Smooth muscle cell (in vitro differentiated cells): ENCODE results near the gene BOD1L1. TPM values are rescaled to one million over a fixed set of nuclear protein-coding genes. Genes with fewer than 3 reads are reported as not detected.
"Not testable (repeated sequence)": the region's sequence is repeated elsewhere in the genome, so short reads cannot be mapped to it uniquely, and the experiment has no call there.

Experiments used
- DNase-seq: peaks from one replicate; lab custom pipeline; 2025; ENCODE audit not compliant: unreplicated experiment; lab: John Stamatoyannopoulos, UW
- H2AFZ ChIP-seq: fragments of 200-600 bp; sonication (generic); 2 replicates; pipeline ENCODE4 v1.6.0; 2016; ENCODE audit warnings: antibody characterized with exemption, low read depth, mild to moderate bottlenecking
- H3F3A ChIP-seq: fragments of 200-600 bp; sonication (generic); 2 replicates; pipeline ENCODE4 v1.6.0; 2017; ENCODE audit warnings: antibody characterized with exemption, low read depth
- H3K27ac ChIP-seq: fragments of 200-600 bp; sonication (generic); 2 replicates; pipeline ENCODE4 v1.5.1; 2016; ENCODE audit warnings: low read depth, mild to moderate bottlenecking
- H3K27me3 ChIP-seq: fragments of 200-600 bp; sonication (generic); 2 replicates; pipeline ENCODE4 v1.6.1; 2016; ENCODE audit warnings: low read depth, mild to moderate bottlenecking
- H3K36me3 ChIP-seq: fragments of 200-600 bp; sonication (generic); 2 replicates; pipeline ENCODE4 v1.5.1; 2016; ENCODE audit warnings: low read depth
- H3K4me1 ChIP-seq: fragments of 200-600 bp; sonication (generic); 2 replicates; pipeline ENCODE4 v1.5.1; 2016; ENCODE audit warnings: low read depth
- H3K4me2 ChIP-seq: fragments of 200-600 bp; sonication (generic); 2 replicates; pipeline ENCODE4 v1.6.0; 2016; ENCODE audit warnings: mild to moderate bottlenecking
- H3K4me3 ChIP-seq: fragments of 200-600 bp; sonication (generic); 2 replicates; pipeline ENCODE4 v1.5.1; 2016; ENCODE audit warnings: mild to moderate bottlenecking
- H3K79me2 ChIP-seq: fragments of 200-600 bp; sonication (generic); 2 replicates; pipeline ENCODE4 v1.6.0; 2016; ENCODE audit warnings: low read depth, mild to moderate bottlenecking
- H3K9ac ChIP-seq: fragments of 200-600 bp; sonication (generic); 2 replicates; pipeline ENCODE4 v1.6.0; 2016; ENCODE audit warnings: low read depth
- H3K9me3 ChIP-seq: fragments of 200-600 bp; sonication (generic); replicated peaks from 2 replicates; pipeline ENCODE4 v1.5.1; 2016; ENCODE audit warnings: low read depth
- H4K20me1 ChIP-seq: fragments of 200-600 bp; sonication (generic); 2 replicates; pipeline ENCODE4 v1.6.0; 2016; ENCODE audit warnings: low read depth
- CTCF ChIP-seq: fragments of 200-600 bp; sonication (generic); IDR thresholded peaks from 2 replicates; pipeline ENCODE4 v1.5.1; 2017; ENCODE audit warnings: borderline replicate concordance, mild to moderate bottlenecking, antibody characterized with exemption; ENCODE audit not compliant: insufficient read depth, poor library complexity, severe bottlenecking
- WGBS: methylation state at CpG from one replicate; pipeline ENCODE4 v1.1.7; 2016; ENCODE audit warnings: low lambda C conversion rate; 5-methylcytosine and 5-hydroxymethylcytosine counted together
- polyA plus RNA-seq: library from polyadenylated mRNA; unstranded; fragments of >200 nt; fragmentation: Nextera tagmentation; extraction: Ambion mirVana; gene quantifications from 2 replicates; pipeline ENCODE4 v1.2.1, GENCODE V29; 2016
- total RNA-seq: library from RNA; depleted of rRNA; stranded (reverse); fragments of >200 nt; gene quantifications from 2 replicates; pipeline ENCODE4 v1.2.3, GENCODE V29; 2014

BOD1L1 gene
- total and polyA plus RNA-seq, 2 experiments from 2014 or later = 9.8 to 30.9 TPM

DNA sequence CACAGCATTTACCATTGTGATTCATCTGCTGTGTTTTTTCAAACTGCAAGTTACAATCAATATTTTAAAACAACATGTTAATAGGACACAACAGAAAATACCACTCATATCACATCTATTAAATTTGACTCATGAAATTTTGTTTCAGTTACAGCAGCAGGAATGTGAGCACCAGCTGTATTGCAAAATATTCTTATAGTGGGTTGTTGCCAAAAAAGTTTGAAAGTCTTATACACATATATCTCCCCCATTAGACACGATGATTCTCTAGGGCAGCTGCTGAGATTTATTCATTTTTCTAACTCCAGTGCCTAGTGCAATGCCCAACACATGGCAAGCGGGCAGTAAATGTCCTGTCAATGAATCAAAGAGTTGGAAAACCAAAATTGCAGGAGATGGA is 56.6 kb downstream of the BOD1L1 start:
- DNase-seq = no peak
- H3K4me1 ChIP-seq = no peaks in the 10 kb centered on the region
- no peak overlapping the region for H3K4me3 ChIP-seq
- H3K9me3 ChIP-seq = no peaks in the 10 kb centered on the region
- no peaks in the 10 kb centered on the region for H4K20me1 ChIP-seq
- 100% methylated on average over 2 of the region's 2 CpGs for WGBS
- H3K27me3 ChIP-seq = no peaks in the 10 kb centered on the region
- peaks cover 9% of the 10 kb centered on the region for H3F3A ChIP-seq
- no peak overlapping the region for H3K4me2 ChIP-seq
- TF ChIP-seq CTCF = no peak
- no peak overlapping the region for H2AFZ ChIP-seq
- H3K9ac ChIP-seq = no peak overlapping the region
- H3K36me3 ChIP-seq = peaks cover 22% of the 10 kb centered on the region
- no peaks in the 10 kb centered on the region for H3K79me2 ChIP-seq
- H3K27ac ChIP-seq = no peak overlapping the region

DNA sequence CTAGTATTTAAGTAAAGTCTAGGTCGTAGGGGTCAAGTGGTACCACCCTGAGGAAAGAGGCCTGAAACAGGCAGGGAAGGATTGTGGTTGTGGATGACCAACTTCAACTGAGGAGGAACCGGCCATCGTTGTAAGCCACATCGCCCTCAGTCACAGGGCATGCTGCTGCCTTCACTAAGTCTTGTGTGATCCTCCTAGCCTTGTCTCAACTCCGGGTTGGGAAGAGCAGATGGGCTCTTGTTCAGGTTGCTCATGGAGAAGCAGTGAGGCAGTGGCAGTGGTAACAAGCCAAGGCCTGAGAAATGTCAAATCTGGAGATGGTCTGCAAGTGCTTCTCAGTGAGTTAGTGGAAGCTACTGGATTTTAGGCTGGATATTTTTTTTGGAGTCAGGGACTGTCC is 60.4 kb downstream of the BOD1L1 start:
- no peak overlapping the region for H3K4me3 ChIP-seq
- H3K4me2 ChIP-seq = no peak overlapping the region
- peaks cover 9% of the 10 kb centered on the region for H3F3A ChIP-seq
- no peaks in the 10 kb centered on the region for H4K20me1 ChIP-seq
- H3K9ac ChIP-seq = no peak overlapping the region
- no peaks in the 10 kb centered on the region for H3K79me2 ChIP-seq
- H3K4me1 ChIP-seq = no peaks in the 10 kb centered on the region
- H3K27ac ChIP-seq = no peak overlapping the region
- H3K9me3 ChIP-seq = no peaks in the 10 kb centered on the region
- TF ChIP-seq CTCF = no peak
- WGBS = 100% methylated on average over 5 of the region's 5 CpGs
- no peaks in the 10 kb centered on the region for H3K27me3 ChIP-seq
- H2AFZ ChIP-seq = no peak overlapping the region
- DNase-seq = no peak
- peaks cover 16% of the 10 kb centered on the region for H3K36me3 ChIP-seq

GRCh38 chr4:13562876-13563275 is 64.6 kb downstream of the BOD1L1 start:
- Histone ChIP-seq H3K36me3 (no peaks in the 10 kb centered on the region), H3K27me3 (no peaks in the 10 kb centered on the region), H4K20me1 (no peaks in the 10 kb centered on the region), H3F3A (peaks cover 6% of the 10 kb centered on the region), H2AFZ (no peak overlapping the region), H3K9me3 (no peaks in the 10 kb centered on the region), H3K27ac (no peak overlapping the region), H3K4me2 (no peak overlapping the region), H3K79me2 (no peaks in the 10 kb centered on the region), H3K4me3 (no peak overlapping the region), H3K9ac (no peak overlapping the region), H3K4me1 (no peaks in the 10 kb centered on the region)
- WGBS = 94% methylated on average over 1 of the region's 1 CpG
- TF ChIP-seq CTCF = no peak
- no peak for DNase-seq

DNA sequence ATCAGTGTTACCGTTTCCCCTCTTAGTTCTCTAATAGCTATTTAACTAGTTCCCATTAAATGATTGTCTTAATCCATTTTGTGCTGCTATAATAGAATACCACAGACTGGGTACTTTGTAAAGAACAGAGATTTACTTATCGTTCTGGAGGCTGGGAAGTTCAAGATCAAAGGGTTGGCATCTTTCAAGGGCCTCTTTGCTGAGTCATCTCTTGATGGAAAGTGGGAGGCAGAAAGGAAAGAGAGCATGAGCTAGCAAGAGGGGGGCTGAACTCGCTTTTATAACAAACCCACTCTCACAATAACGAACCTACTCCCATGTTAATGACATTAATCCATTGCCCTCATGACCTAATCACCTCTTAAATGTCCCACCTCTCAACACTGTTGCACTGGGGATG is 65.9 kb downstream of the BOD1L1 start:
- no peak overlapping the region for H3K9ac ChIP-seq
- H4K20me1 ChIP-seq = no peaks in the 10 kb centered on the region
- DNase-seq = no peak
- no peak overlapping the region for H2AFZ ChIP-seq
- H3K79me2 ChIP-seq = no peaks in the 10 kb centered on the region
- TF ChIP-seq CTCF = no peak
- no peak overlapping the region for H3K27ac ChIP-seq
- H3F3A ChIP-seq = peaks cover 6% of the 10 kb centered on the region
- no peak overlapping the region for H3K4me3 ChIP-seq
- H3K36me3 ChIP-seq = no peaks in the 10 kb centered on the region
- no peak overlapping the region for H3K4me2 ChIP-seq
- WGBS = 41% methylated on average over 4 of the region's 4 CpGs
- no peaks in the 10 kb centered on the region for H3K27me3 ChIP-seq
- H3K4me1 ChIP-seq = no peaks in the 10 kb centered on the region
- H3K9me3 ChIP-seq = no peaks in the 10 kb centered on the region

GRCh38 chr4:13560111-13560510 is 67.4 kb downstream of the BOD1L1 start:
- H3F3A ChIP-seq, H2AFZ ChIP-seq, H3K9me3 ChIP-seq, H3K36me3 ChIP-seq, H3K4me3 ChIP-seq, H4K20me1 ChIP-seq, H3K4me2 ChIP-seq, H3K27me3 ChIP-seq, H3K27ac ChIP-seq, H3K79me2 ChIP-seq, H3K9ac ChIP-seq, DNase-seq, H3K4me1 ChIP-seq: not testable (repeated sequence)
- 54% methylated on average over 5 of the region's 5 CpGs for WGBS
